Heart right ventricle (tissue), 16 donors: ENCODE measurements around the gene MB. TPM values are rescaled to one million over a fixed set of nuclear protein-coding genes. Genes with fewer than 3 reads are reported as not detected.

Experiments
- ATAC-seq, 8 donors: fragments of 200-7000 bp; cut with Tn5 transposase; one replicate each; pipeline ENCODE4 v1.9.1; 2020; ENCODE audit warnings: mild to moderate bottlenecking in 8 of 8, moderate library complexity in 8 of 8, moderate number of reproducible peaks in 1 of 8
- DNase-seq, 2 donors: peaks; one replicate each; pipeline ENCODE4 v3.0.0-alpha.2; 2020
- H3K27ac ChIP-seq, 10 donors: fragments of 200-600 bp; sonication (generic) in 2 of 10; one replicate each; pipeline versions ENCODE4 v1.5.0 to v1.8.0; 2020 to 2022; ENCODE audit warnings: mild to moderate bottlenecking in 3 of 10
- H3K27me3 ChIP-seq, 7 donors: fragments of 200-600 bp; one replicate each; pipeline ENCODE4 v1.8.0; 2021 to 2022; ENCODE audit warnings: mild to moderate bottlenecking in 2 of 7
- H3K36me3 ChIP-seq, 9 donors: fragments of 200-600 bp; sonication (generic) in 1 of 9; one replicate each; pipeline versions ENCODE4 v1.5.0 to v1.8.0; 2020 to 2022; ENCODE audit warnings: mild to moderate bottlenecking in 2 of 9
- H3K4me1 ChIP-seq, 9 donors: fragments of 200-600 bp; sonication (generic) in 1 of 9; one replicate each; pipeline versions ENCODE4 v1.5.0 to v1.8.0; 2020 to 2022; ENCODE audit warnings: mild to moderate bottlenecking in 4 of 9
- H3K4me3 ChIP-seq, 10 donors: fragments of 200-600 bp; sonication (generic) in 2 of 10; one replicate each; pipeline versions ENCODE4 v1.5.0 to v1.8.0; 2020 to 2022; ENCODE audit warnings: mild to moderate bottlenecking in 7 of 10, moderate library complexity in 2 of 10
- H3K9me3 ChIP-seq, 11 donors: fragments of 200-600 bp in 10 of 11; sonication (generic) in 2 of 11; one replicate each; pipeline versions ENCODE4 v1.5.0 to v1.8.0; 2013 to 2022; ENCODE audit warnings: mild to moderate bottlenecking in 2 of 11, control low read depth in 1 of 11, moderate library complexity in 1 of 11
- CTCF ChIP-seq, 9 donors: fragments of 200-600 bp; sonication (generic) in 2 of 9; IDR thresholded peaks; one replicate each; pipeline versions ENCODE4 v1.5.0 to v1.8.0; 2021 to 2022; ENCODE audit warnings: antibody characterized with exemption in 9 of 9, mild to moderate bottlenecking in 5 of 9, moderate library complexity in 1 of 9
- WGBS, 2 donors: extraction: QIAGEN DNeasy Blood & Tissue Kit; methylation state at CpG; one replicate each; pipeline ENCODE4 v1.1.7; 2013; ENCODE audit warnings: inconsistent platforms in 1 of 2; 5-methylcytosine and 5-hydroxymethylcytosine counted together
- intact Hi-C, 10 donors: fragments of 100-400 bp; cut with DNase I; formaldehyde crosslinking; loops; one replicate each; pipeline versions ENCODE4 v1.11.1 to v1.14.2; 2022
- polyA plus RNA-seq, 2 donors: library from polyadenylated mRNA; stranded (reverse); fragments of 200-250 nt; gene quantifications; one replicate each; pipeline ENCODE4 v1.2.3, GENCODE V29; 2013
- total RNA-seq, 10 donors: library from RNA; stranded (reverse); fragmentation: NEBNext Ultra II Directional in 3 of 10; extraction: Animal tissue kit (Norgen Biotek cat#: 25700) in 3 of 10; gene quantifications; one replicate each; pipeline versions ENCODE4 v1.2.1 to v1.2.4, GENCODE V29; 2021 to 2023
- donor health status: Arrhythmogenic right ventricular cardiomyopathy.
- donor health status: ischemic (EF 13 %, LVEDD 7.1; RV severe dilation, severe dysfunction).
- donor health status: healthy with polysubstance abuse.
- donor health status: DM: no; HTN: yes; CAD: no.
- donor health status: DM: no; HTN: no; CAD: no.
- donor health status: ischemic (EF 25% LVEDD 6.9; RV normal size, moderate dysfunction).
- donor health status: ischemic (EF 25% LVEDD 5.7; RV mildly dilated, moderate dysfunction).
- donor health status: healthy.
- donor health status: DM: yes; HTN: yes; CAD: no.
- donor health status: Ischemic cardiomyopathy.
- donor health status: ischemic (EF 35%, LVEDD 5.7; RV mildly dilated, moderate dysfunction).
- donor health status: nonischemic (EF 11% LVEDD 7.7; RV severe dilation, severe dysfunction).
- donor health status: DM: yes; HTN: yes; CAD: no.
- donor health status: PGD.
- donor health status: ischemic (EF 29% LVEDD 5.4; RV normal size, mild dysfunction).
- donor health status: nonischemic (EF 23%, LVEDD 6.1; RV moderate dilation, normal function).

The MB gene
- total and polyA plus RNA-seq, 12 donors = 8,931 to 22,407 (median 13,517) TPM

GRCh38 chr22:35657571-35658312 is 40.6 kb upstream of the MB start:
- peaks cover 0 to 57% (median 5%) of the 10 kb centered on the region in 9 donors for H3K4me1 ChIP-seq
- H3K27me3 ChIP-seq = no peaks in the 10 kb centered on the region
- H3K9me3 ChIP-seq = no peaks in the 10 kb centered on the region
- no peak overlapping the region for H3K27ac ChIP-seq
- TF ChIP-seq CTCF (IDR thresholded peaks at IDR 0.05) = no peak
- intact Hi-C loops = no loop called here
- H3K4me3 ChIP-seq = no peak overlapping the region
- ATAC-seq (peak in 1 of 8 donors; percentile 44), DNase-seq (no peak)
- H3K36me3 ChIP-seq = peaks cover 0 to 83% (median 25%) of the 10 kb centered on the region in 9 donors
- WGBS, 2 donors = 63 to 71% methylated on average over 5 of the region's 5 CpGs

- WGBS, 2 donors = 69 to 72% methylated on average over 5 of the region's 5 CpGs
- intact Hi-C loops = no loop called here
- Histone ChIP-seq H3K4me3 (no peak overlapping the region), H3K4me1 (peaks cover 0 to 43% (median 0%) of the 10 kb centered on the region in 9 donors), H3K36me3 (peaks cover 0 to 73% (median 23%) of the 10 kb centered on the region in 9 donors), H3K27me3 (no peaks in the 10 kb centered on the region), H3K9me3 (peaks cover 0 to 6% (median 0%) of the 10 kb centered on the region in 11 donors), H3K27ac (no peak overlapping the region)
- no peak for DNase-seq
- no peak for TF ChIP-seq CTCF (IDR thresholded peaks at IDR 0.05)
- ATAC-seq = no peak
Observed at GRCh38 chr22:35656284-35656752, 39.2 kb upstream of the MB start.

DNA sequence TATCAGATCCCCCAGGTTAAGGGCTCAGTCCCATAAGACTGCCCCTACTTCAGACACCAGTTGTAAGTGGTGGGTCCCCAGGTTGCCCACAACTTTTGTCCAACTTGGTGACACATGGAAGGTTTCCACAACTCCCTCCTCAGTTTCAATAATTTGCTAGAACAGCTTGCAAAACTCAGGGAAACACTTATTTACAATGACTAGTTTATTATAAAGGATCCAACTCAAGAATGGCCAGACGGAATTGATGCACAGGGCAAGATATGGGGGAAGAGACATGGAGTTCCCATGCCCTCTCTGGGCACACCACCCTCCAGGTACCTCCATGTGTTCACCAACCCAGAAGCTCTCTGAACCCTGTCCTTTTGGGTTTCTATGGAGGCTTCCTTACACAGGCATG is 36.7 kb upstream of the MB start:
- peaks cover 0 to 12% (median 0%) of the 10 kb centered on the region in 11 donors for H3K9me3 ChIP-seq
- no peaks in the 10 kb centered on the region for H3K27me3 ChIP-seq
- no peak overlapping the region for H3K4me3 ChIP-seq
- H3K4me1 ChIP-seq = peaks cover 0 to 46% (median 12%) of the 10 kb centered on the region in 9 donors
- no peak for TF ChIP-seq CTCF (IDR thresholded peaks at IDR 0.05)
- intact Hi-C loops = no loop called here
- ATAC-seq (no peak), DNase-seq (no peak)
- 83 to 85% methylated on average over 1 of the region's 1 CpG for WGBS, 2 donors
- H3K36me3 ChIP-seq = peaks cover 0 to 60% (median 10%) of the 10 kb centered on the region in 9 donors
- no peak overlapping the region for H3K27ac ChIP-seq

- 92 to 98% methylated on average over 7 of the region's 7 CpGs for WGBS, 2 donors
- peaks cover 8 to 61% (median 30%) of the 10 kb centered on the region in 9 donors for H3K4me1 ChIP-seq
- TF ChIP-seq CTCF (IDR thresholded peaks at IDR 0.05) = no peak
- H3K4me3 ChIP-seq = no peak overlapping the region
- H3K9me3 ChIP-seq = peaks cover 0 to 12% (median 0%) of the 10 kb centered on the region in 11 donors
- DNase-seq = no peak
- H3K27ac ChIP-seq = no peak overlapping the region
- intact Hi-C loops = no loop called here
- peaks cover 0 to 32% (median 0%) of the 10 kb centered on the region in 9 donors for H3K36me3 ChIP-seq
- no peaks in the 10 kb centered on the region for H3K27me3 ChIP-seq
- no peak for ATAC-seq
Observed at GRCh38 chr22:35651085-35651484, 34.0 kb upstream of the MB start.
